ENCODE data around the gene KRT16. TPM values are rescaled to one million over a fixed set of nuclear protein-coding genes. Genes with fewer than 3 reads are reported as not detected.
"Not testable (repeated sequence)": the region's sequence is repeated elsewhere in the genome, so short reads cannot be mapped to it uniquely, and the experiment has no call there.

KRT16 gene
- total RNA-seq, 2 donors from 2014 or later, result 4.0 to 6.7 TPM

- no peaks in the 10 kb centered on the region for H3K27me3 ChIP-seq (replicated peaks; ENCODE audit: insufficient read depth)
- H3K4me3 ChIP-seq, result no peak overlapping the region
- intact Hi-C loops (cut with DNase I), result no loop called here
- no peaks in the 10 kb centered on the region for H3K36me3 ChIP-seq
- no peaks in the 10 kb centered on the region for H3K9me3 ChIP-seq
- DNase-seq (ENCODE audit: low spot score), result no peak
- 89% methylated on average over 8 of the region's 8 CpGs for WGBS
- H3K4me1 ChIP-seq (replicated peaks), result no peaks in the 10 kb centered on the region
- no peak overlapping the region for H3K27ac ChIP-seq
- no peak for TF ChIP-seq POLR2A (IDR thresholded peaks at IDR 0.05)
- no peak for TF ChIP-seq POLR2AphosphoS5 (IDR thresholded peaks at IDR 0.05)
- TF ChIP-seq, protein P1, sequence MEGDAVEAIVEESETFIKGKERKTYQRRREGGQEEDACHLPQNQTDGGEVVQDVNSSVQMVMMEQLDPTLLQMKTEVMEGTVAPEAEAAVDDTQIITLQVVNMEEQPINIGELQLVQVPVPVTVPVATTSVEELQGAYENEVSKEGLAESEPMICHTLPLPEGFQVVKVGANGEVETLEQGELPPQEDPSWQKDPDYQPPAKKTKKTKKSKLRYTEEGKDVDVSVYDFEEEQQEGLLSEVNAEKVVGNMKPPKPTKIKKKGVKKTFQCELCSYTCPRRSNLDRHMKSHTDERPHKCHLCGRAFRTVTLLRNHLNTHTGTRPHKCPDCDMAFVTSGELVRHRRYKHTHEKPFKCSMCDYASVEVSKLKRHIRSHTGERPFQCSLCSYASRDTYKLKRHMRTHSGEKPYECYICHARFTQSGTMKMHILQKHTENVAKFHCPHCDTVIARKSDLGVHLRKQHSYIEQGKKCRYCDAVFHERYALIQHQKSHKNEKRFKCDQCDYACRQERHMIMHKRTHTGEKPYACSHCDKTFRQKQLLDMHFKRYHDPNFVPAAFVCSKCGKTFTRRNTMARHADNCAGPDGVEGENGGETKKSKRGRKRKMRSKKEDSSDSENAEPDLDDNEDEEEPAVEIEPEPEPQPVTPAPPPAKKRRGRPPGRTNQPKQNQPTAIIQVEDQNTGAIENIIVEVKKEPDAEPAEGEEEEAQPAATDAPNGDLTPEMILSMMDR (IDR thresholded peaks at IDR 0.05), result no peak
These were observed 18.7 kb upstream of the KRT16 start for GRCh38 chr17:41631025-41631897.

- intact Hi-C loops (cut with DNase I), result no loop called here
- Histone ChIP-seq H3K4me3 (no peak overlapping the region), H3K9me3 (no peaks in the 10 kb centered on the region), H3K4me1 (replicated peaks) (no peaks in the 10 kb centered on the region), H3K27me3 (replicated peaks; ENCODE audit: insufficient read depth) (no peaks in the 10 kb centered on the region), H3K36me3 (no peaks in the 10 kb centered on the region), H3K27ac (peak overlapping the region in 1 of 2 donors; percentile 8)
- TF ChIP-seq, protein P1 (IDR thresholded peaks at IDR 0.05), result no peak
- TF ChIP-seq POLR2A (IDR thresholded peaks at IDR 0.05), result no peak
- no peak for TF ChIP-seq POLR2AphosphoS5 (IDR thresholded peaks at IDR 0.05)
- WGBS, result 82% methylated on average over 13 of the region's 13 CpGs
- no peak for DNase-seq (ENCODE audit: low spot score)
These were observed 17.5 kb upstream of the KRT16 start for GRCh38 chr17:41629826-41630670.

DNA sequence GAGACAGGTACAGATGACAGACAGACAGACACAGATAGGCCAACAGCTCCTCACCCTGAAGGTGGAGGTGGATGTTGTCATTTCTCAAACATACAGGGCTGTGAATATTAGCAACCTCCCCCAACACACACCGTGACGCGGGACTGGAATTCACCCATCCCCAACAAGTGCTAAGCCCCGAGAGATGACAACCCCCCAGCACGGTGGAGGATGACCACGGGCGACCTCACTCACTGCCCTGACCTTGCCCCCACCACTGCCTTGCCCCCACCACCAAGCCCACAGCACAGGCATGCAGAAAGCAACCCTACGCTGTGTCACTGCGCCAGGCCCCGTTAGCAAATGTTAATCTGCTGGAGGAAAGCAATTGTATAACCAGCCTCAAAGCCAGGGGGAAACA lies 16.7 kb upstream of the KRT16 start:
- H3K4me3 ChIP-seq, result no peak overlapping the region
- no peak for DNase-seq (ENCODE audit: low spot score)
- peak overlapping the region in 1 of 2 donors; percentile 8 for H3K27ac ChIP-seq

DNA sequence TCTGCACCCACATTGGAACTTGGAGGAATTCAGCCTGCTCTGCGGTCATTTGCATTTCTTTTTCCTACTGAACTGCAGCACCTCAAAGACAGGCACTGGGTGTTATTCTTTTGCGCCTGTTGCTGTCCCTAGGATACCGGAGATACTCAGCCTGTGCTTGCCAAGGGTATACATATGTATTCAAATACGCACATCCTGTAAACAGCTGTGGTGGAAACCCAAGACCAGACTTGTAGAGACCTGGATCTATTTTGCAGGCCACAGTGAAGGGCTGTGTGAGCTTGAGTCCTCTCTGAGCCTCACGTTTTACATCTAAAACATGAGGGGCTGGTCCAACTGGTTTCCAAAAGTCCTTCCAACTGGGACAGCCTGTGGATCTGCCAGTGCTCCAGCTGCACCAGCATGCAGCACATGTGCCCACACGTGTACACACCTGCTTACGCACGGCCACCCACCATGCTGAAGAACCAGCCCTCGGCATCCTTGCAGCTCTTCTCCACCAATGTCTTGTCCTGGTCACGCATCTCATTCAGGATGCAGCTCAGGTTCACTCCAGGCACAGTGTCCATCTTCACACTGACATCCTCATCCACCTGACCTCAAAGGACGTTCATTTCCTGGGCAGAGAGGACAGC lies 16.2 kb upstream of the KRT16 start:
- peak; percentile 49 for DNase-seq (ENCODE audit: low spot score)
- H3K27me3 ChIP-seq (replicated peaks; ENCODE audit: insufficient read depth); H3K9me3 ChIP-seq; intact Hi-C loops (cut with DNase I); H3K4me1 ChIP-seq (replicated peaks); H3K36me3 ChIP-seq; H3K4me3 ChIP-seq: not testable (repeated sequence)
- 56% methylated on average over 11 of the region's 11 CpGs for WGBS
- H3K27ac ChIP-seq, result peak overlapping the region; percentile 30 to 55
- peak; percentile 47 for TF ChIP-seq POLR2AphosphoS5 (IDR thresholded peaks at IDR 0.05)

More for the DNA sequence above, 16.7 kb upstream of the KRT16 start:
- intact Hi-C loops (cut with DNase I), result no loop called here
- no peaks in the 10 kb centered on the region for H3K36me3 ChIP-seq
- no peaks in the 10 kb centered on the region for H3K9me3 ChIP-seq
- WGBS, result 81% methylated on average over 10 of the region's 10 CpGs
- H3K4me1 ChIP-seq (replicated peaks), result no peaks in the 10 kb centered on the region
- no peaks in the 10 kb centered on the region for H3K27me3 ChIP-seq (replicated peaks; ENCODE audit: insufficient read depth)
- TF ChIP-seq POLR2AphosphoS5 (IDR thresholded peaks at IDR 0.05) (no peak), POLR2A (IDR thresholded peaks at IDR 0.05) (no peak)
- TF ChIP-seq, protein P1 (IDR thresholded peaks at IDR 0.05), result no peak

- DNase-seq (ENCODE audit: low spot score); H3K36me3 ChIP-seq; H3K9me3 ChIP-seq; H3K4me3 ChIP-seq; H3K4me1 ChIP-seq (replicated peaks); H3K27me3 ChIP-seq (replicated peaks; ENCODE audit: insufficient read depth); intact Hi-C loops (cut with DNase I): not testable (repeated sequence)
- 83% methylated on average over 1 of the region's 1 CpG for WGBS
- H3K27ac ChIP-seq, result peak overlapping the region; percentile 30 to 55
These were observed 15.5 kb upstream of the KRT16 start for GRCh38 chr17:41628073-41628370.

All from prostate gland (tissue), 2 donors.